Hematopoietic multipotent progenitor cell treated with erythropoietin and hydrocortisone succinate and interleukin-3 and kit ligand, for 8 days (in vitro differentiated cells): Measurements from ENCODE around the gene PDXP.

Source experiments
- DNase-seq: peaks from one replicate; pipeline ENCODE4 v3.0.0-alpha.2; 2015

The PDXP gene

DNA sequence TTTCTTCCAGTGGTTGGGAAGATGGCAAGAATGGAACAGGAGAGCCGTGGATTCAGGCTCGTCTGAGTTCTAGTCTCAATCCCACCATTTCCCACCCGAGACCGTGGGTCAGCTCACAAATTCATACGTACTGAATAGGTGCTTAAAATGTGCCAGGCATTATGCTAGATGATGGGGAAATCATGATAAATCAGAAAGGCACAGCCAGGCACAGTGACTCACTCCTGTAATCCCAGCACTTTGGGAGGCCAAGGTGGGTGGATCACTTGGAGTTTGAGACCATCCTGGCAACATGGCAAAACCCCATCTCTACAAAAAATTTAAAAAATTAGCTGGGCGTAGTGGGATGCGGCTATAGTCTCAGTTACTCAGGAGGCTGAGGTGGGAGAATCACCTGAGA is 45.4 kb downstream of the PDXP start:
- DNase-seq = no peak

DNA sequence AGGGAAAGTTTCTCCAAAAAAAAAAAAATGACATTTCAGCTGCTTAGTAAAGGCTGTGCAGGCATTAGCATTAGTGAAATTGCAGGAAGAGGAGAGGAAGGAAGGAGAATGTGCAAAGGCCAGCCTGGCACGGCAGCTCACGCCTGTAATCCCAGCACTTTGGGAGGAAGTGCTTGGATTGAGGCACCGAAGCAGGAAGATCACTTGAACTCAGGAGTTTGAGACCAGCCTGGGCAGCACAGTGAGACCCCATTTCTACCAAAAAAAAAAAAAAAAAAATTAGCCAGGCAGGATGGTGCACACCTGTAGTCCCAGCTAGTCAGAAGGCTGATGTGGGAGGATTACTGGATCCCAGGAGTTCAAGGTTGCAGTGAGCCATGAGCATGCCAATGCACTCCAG is 46.1 kb downstream of the PDXP start:
- DNase-seq = no peak

DNA sequence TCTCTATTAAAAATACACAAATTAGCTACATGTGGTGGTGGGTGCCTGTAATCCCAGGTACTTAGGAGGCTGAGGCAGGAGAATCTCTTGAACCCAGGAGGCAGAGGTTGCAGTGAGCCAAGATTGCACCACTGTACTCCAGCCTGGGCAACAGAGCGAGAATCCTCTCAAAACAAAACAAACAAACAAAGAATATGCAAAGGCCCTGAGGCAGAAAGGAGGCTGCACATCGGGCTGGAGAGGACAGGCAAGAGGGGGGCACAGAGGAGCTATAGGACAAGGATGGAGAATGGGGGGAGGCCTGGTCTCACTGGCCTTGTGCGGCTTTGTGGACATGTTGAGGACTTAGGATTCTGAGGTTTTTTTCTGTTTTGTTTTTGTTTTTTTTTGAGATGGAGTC is 46.7 kb downstream of the PDXP start:
- no peak for DNase-seq

DNA sequence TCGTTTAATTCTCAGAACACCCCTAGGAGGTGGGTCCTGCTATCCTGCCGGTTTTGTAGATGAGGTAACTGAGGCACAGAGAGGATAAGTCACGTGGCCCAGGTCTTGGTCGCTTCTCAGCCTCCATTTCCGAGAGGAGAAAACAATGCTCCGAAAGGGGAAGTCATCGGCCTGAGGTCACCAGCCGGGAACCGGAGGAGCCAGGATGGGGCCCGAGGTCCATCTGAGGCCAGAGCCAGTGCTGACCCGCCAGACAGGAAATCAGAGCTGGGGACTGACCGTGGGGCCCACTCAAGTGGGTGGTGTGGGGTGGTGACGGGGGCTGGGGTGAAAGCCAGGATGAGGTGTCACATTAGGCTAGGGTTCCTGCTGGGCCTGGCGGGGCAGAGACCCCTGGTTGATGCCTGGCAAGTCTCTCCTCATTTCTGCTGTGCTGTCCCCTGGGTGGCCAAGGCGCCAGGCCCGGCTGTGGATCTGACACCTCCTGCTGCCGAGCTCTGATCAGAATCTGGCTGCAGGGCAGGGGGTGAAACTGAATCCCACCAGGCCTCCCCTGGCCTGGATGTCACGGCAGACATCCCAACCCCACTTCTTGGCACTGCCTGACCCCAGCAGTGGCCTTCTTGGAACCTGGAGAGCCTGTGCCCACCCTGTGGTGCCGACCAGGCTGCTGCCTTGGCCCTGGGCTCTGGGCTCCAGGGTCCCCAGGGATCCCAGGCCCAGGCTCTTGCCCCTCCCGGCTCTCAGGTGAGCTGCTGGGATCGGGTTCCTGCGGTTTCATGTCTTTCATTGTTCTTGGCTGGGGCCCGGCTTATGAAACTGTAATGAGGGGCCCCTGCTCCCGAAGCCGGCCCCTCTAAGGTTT is 50.3 kb downstream of the PDXP start:
- no peak for DNase-seq

DNA sequence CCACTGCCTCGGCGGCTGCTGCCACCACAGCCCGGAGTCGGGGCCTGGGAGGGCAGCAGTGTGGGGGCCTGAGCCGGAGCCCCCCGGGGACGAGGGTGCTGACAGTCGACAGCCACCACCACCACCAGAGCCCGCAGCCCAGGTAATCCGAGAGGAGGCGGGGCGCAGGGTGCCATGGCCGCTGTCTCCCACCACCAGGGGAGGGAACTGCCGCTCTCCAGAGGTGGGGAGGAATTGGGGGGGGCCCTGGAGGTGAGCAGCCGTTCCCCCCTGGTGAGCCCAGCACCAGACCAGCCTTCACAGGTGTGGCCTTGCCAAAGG is 50.9 kb downstream of the PDXP start:
- DNase-seq = no peak

DNA sequence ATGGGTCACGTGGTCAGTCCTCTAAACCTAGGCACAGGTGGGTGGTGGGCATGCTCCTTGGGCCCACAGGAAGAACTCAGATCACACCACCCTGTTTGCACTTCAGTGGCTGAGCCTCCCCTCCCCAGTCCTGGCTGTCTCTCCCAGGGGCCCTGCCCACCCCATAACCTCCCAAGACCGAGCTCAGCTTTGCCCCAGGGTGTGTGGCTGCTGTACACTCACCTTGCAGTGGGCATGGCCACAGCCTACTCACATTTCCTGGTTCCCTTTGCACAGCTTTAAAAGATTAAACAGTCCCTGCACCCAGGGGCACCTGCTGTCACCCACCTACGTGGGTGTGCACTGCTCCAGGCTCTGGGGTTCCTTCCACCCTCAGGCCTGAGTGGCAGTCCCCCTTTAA is 52.2 kb downstream of the PDXP start:
- DNase-seq = no peak

DNA sequence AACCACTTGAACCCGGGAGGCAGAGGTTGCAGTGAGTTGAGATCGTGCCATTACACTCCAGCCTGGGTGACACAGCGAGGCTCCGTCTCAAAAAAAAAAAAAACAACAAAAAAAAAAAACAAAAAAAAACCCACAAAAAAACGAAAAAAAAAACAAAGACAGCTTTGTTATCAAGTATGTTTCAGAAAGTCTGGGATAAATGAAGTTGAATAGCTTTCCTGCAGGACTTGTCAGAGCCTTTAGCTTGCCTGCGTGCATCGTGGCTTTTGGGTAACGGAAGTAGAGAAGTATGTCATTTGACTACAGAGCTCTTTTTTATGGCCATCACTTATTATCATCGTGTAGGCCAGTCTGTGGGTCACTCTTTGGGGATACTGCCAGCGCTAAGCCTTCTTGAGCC is 53.0 kb downstream of the PDXP start:
- no peak for DNase-seq

DNA sequence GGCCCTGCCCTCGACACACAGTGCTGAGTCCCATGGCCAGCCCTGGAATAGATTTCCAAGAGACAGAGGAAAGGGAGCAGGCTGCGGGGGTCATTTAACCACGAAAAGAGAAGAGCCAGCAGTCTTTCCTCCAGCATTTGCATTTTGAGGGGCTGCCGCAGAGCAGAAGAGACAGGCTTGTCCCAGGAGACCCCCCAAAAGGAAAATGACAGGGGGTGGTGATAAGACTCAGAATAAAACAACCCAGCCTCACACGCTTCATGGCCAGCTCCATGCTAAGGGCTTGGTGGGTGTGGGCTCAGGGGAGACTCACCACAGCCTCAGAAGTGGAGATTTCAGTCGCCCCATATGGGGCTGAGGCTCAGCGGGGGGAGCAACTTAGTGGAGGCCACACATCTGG is 55.2 kb downstream of the PDXP start:
- no peak for DNase-seq

DNA sequence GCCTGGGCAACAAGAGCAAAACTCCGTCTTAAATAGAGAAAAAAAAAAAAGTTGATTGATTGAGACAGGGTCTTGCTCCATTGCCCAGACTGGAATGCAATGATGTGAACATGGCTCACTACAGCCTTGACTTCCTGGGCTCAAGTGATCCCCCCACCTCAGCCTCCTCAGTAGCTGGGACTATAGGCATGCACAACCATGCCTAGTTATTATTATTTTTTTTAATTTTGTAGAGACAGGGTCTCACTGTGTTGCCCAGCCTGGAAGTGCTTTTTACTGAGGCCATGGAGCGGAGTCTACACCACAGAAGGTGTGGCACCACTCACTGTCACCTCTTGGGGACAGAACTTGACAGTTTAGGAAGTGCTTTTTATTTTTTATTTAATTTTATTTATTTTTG is 56.1 kb downstream of the PDXP start:
- DNase-seq = no peak

DNA sequence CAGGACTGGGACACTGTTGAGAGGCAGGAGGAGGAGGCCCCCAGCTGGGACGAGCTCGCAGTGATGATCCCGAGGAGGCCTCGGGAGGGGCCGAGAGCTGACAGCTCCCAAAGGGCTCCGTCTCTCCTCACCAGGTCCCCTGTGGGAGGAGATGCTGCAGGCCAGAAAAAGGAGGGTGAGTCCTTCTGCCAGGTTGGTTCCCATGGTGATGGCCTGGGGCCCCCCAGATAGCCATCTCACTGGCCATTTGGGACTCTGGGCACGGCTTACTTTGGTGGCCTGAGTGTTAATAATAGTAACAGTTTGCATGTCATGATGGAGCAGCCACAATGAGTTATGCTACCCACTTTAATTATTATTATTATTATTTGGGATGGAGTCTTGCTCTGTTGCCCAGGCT is 57.2 kb downstream of the PDXP start:
- no peak for DNase-seq
